Measurements from ENCODE around the gene VEGFA.

- TF ChIP-seq PPARA (CRISPR knock-in tag; IDR thresholded peaks at IDR 0.05; ENCODE audit: borderline replicate concordance), result no peak
- no peak for TF ChIP-seq BACH2 (CRISPR knock-in tag; IDR thresholded peaks at IDR 0.05; ENCODE audit: borderline replicate concordance)
- TF ChIP-seq PATZ1 (CRISPR knock-in tag; IDR thresholded peaks at IDR 0.05; ENCODE audit: borderline replicate concordance), result no peak
- TF ChIP-seq CREB5 (CRISPR knock-in tag; IDR thresholded peaks at IDR 0.05; ENCODE audit: low read depth), result no peak
- no peak for TF ChIP-seq ZNF565 (CRISPR knock-in tag; conservative IDR thresholded peaks at IDR 0.05; ENCODE audit: low read depth)
- no peak for TF ChIP-seq ESRRG (CRISPR knock-in tag; IDR thresholded peaks at IDR 0.05)
- TF ChIP-seq ZFP30 (CRISPR knock-in tag; IDR thresholded peaks at IDR 0.05), result no peak
- TF ChIP-seq RARB (CRISPR knock-in tag; IDR thresholded peaks at IDR 0.05), result no peak
- no peak for TF ChIP-seq ZFP3 (CRISPR knock-in tag; IDR thresholded peaks at IDR 0.05)
- TF ChIP-seq TCF4 (CRISPR knock-in tag; IDR thresholded peaks at IDR 0.05; ENCODE audit: borderline replicate concordance), result no peak
- no peak for TF ChIP-seq TOX (CRISPR knock-in tag; IDR thresholded peaks at IDR 0.05; ENCODE audit: borderline replicate concordance)
- no peak for TF ChIP-seq OSR1 (CRISPR knock-in tag; IDR thresholded peaks at IDR 0.05)
- no peak for TF ChIP-seq ISL1 (CRISPR knock-in tag; IDR thresholded peaks at IDR 0.05)
- TF ChIP-seq ARNTL (CRISPR knock-in tag; IDR thresholded peaks at IDR 0.05; ENCODE audit: borderline replicate concordance, low read depth), result no peak
Observed at GRCh38 chr6:43764772-43765171, 5.2 kb upstream of the VEGFA start.

Data from SK-N-SH treated with all-trans-retinoic acid at 6 μM for 48 hours (cell line).